CD4-positive, alpha-beta memory T cell (primary cell): Measurements from ENCODE around the gene CDK14. TPM values are rescaled to one million over a fixed set of nuclear protein-coding genes. Genes with fewer than 3 reads are reported as not detected.

Source experiments
- CTCF ChIA-PET: fragments of 350-600 bp; sonication (Branson Sonifier 250); formaldehyde crosslinking; loops from one replicate; lab custom pipeline; 2021; ENCODE audit warnings: inconsistent platforms; ENCODE audit not compliant: partially characterized antibody; lab: Charles Lee
- POLR2A ChIA-PET: fragments of 350-600 bp; sonication (Branson Sonifier 250); formaldehyde crosslinking; loops from one replicate; lab custom pipeline; 2021; ENCODE audit not compliant: partially characterized antibody; lab: Charles Lee
- DNase-seq, 5 donors: peaks; one replicate each; pipeline versions ENCODE4 v3.0.0 to v3.0.0-alpha.2; 2020 to 2022; ENCODE audit warnings: mixed read lengths in 1 of 5
- H3K27ac ChIP-seq: one replicate; pipeline ENCODE4 v1.7.0; 2013; ENCODE audit warnings: low read depth, low read length
- H3K27me3 ChIP-seq: 2 replicates; pipeline ENCODE4 v1.7.0; 2013; ENCODE audit warnings: mild to moderate bottlenecking, low read length, moderate library complexity; ENCODE audit not compliant: insufficient read depth
- H3K36me3 ChIP-seq: 2 replicates; pipeline ENCODE4 v1.7.0; 2013; ENCODE audit warnings: mild to moderate bottlenecking, low read length, moderate library complexity; ENCODE audit not compliant: insufficient read depth
- H3K4me1 ChIP-seq: 2 replicates; pipeline ENCODE4 v1.7.0; 2013; ENCODE audit warnings: mild to moderate bottlenecking, low read length, moderate library complexity; ENCODE audit not compliant: insufficient read depth
- H3K4me3 ChIP-seq, 2 donors: one replicate each; pipeline ENCODE4 v1.7.0; 2013; ENCODE audit warnings: low read length in 2 of 2, mild to moderate bottlenecking in 1 of 2
- H3K9me3 ChIP-seq, 2 donors: one replicate each; pipeline ENCODE4 v1.7.0; 2013; ENCODE audit warnings: low read length in 2 of 2, control low read depth in 1 of 2; ENCODE audit not compliant: control insufficient read depth in 1 of 2
- H3K27ac Mint-ChIP-seq, 7 donors: one replicate each; pipeline ENCODE4 v1.8.0; 2020 to 2021; ENCODE audit warnings: mixed read lengths in 7 of 7, mild to moderate bottlenecking in 6 of 7, inconsistent platforms in 3 of 7, moderate library complexity in 3 of 7
- H3K27me3 Mint-ChIP-seq, 2 donors: one replicate each; pipeline ENCODE4 v1.8.0; 2020 to 2021; ENCODE audit warnings: mixed read lengths in 2 of 2
- H3K36me3 Mint-ChIP-seq, 2 donors: one replicate each; pipeline ENCODE4 v1.8.0; 2020 to 2021; ENCODE audit warnings: mixed read lengths in 2 of 2, inconsistent platforms in 1 of 2, mild to moderate bottlenecking in 1 of 2
- H3K4me1 Mint-ChIP-seq, 4 donors: one replicate each; pipeline ENCODE4 v1.8.0; 2020 to 2021; ENCODE audit warnings: mixed read lengths in 4 of 4, mild to moderate bottlenecking in 1 of 4
- H3K4me3 Mint-ChIP-seq, 8 donors: one replicate each; pipeline ENCODE4 v1.8.0; 2020 to 2021; ENCODE audit warnings: mixed read lengths in 8 of 8, mild to moderate bottlenecking in 7 of 8, moderate library complexity in 6 of 8, inconsistent platforms in 3 of 8
- H3K9me3 Mint-ChIP-seq, 8 donors: one replicate each; pipeline ENCODE4 v1.8.0; 2020 to 2021; ENCODE audit warnings: mixed read lengths in 8 of 8, mild to moderate bottlenecking in 5 of 8, inconsistent platforms in 3 of 8, moderate library complexity in 1 of 8
- intact Hi-C: fragments of 100-400 bp; cut with micrococcal nuclease; formaldehyde crosslinking; loops from one replicate; pipeline ENCODE4 v1.15.1; 2023
- polyA plus RNA-seq, 2 donors: library from polyadenylated mRNA; unstranded; fragments of 300-500 nt; fragmentation: Illumina TruSeq; gene quantifications; one replicate each; pipeline ENCODE4 v1.2.3, GENCODE V29; 2021
- total RNA-seq, 2 experiments: library from RNA; stranded (reverse); gene quantifications; one replicate each; pipeline ENCODE4 v1.2.3, GENCODE V29; 2021

CDK14 gene
- under 1 TPM; 0.47 to 0.81 TPM for total RNA-seq
- under 1 TPM in 1 of 2 donors, not detected in 1; 0.70 TPM for polyA plus RNA-seq

DNA sequence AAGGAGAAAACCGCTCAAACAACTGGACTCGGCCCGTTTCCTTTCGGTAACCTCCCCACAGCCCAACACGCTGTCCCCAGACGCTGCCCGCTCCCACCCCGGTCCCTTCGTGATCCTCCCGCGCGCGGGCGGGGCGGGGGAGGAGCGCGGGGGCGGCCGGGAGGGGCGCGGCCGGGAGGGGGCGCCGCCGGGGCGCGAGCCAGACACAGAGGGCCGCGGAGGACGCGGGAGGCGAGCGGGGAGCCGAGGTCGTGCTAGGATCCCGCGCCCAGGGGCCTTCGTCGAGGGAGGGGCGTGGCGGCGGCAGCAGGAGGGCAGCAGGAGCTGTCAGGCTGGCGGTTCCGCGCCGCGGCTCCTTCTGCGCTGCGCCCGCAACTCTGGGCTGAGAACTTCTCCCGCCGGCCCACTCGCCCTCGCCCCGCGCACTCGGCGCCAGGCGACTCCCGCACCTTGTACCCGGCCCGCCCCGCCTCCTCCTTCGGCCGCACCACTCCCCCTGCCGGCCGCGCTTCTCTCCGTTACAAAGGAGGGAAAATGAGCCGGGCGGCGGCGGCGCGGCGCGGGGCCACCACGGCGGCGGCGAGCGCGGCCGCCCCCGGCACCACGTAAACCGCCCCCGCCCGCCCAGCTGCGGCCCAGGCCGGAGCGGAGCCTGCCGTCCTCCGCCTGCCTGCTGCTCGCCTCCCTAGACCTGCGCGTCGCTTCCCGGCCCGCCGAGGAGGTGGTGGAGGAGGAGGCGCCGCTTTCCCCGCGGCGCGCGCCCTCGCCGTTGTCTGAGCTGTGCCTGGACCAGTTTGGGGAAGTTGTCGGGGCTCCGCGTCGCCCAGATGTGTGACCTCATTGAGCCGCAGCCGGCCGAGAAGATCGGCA, at the start of gene CDK14:
Gene CDK14 (plus strand): TSS at position 521 of the 870 bp plus-strand sequence. CDS start 307 bp downstream, at position 828.
- no peaks in the 10 kb centered on the region for H3K36me3 ChIP-seq
- CTCF ChIA-PET: no interaction called here
- H3K27ac ChIP-seq: no peak within 1 kb of the TSS

GRCh38 chr7:90551036-90551435, 45.1 kb upstream of the CDK14 start:
- H3K4me3 ChIP-seq: no peak overlapping the region
- intact Hi-C loops: no loop called here
- no peaks in the 10 kb centered on the region for H3K4me1 ChIP-seq
- DNase-seq: no peak
- Mint-ChIP-seq H3K4me3 (no peak overlapping the region), H3K36me3 (no peaks in the 10 kb centered on the region), H3K4me1 (no peaks in the 10 kb centered on the region), H3K9me3 (peaks cover 0 to 12% (median 4%) of the 10 kb centered on the region in 8 donors), H3K27ac (no peak overlapping the region), H3K27me3 (peaks cover 4% of the 10 kb centered on the region in 2 donors)
- H3K27ac ChIP-seq: no peak overlapping the region
- no peaks in the 10 kb centered on the region for H3K27me3 ChIP-seq
- ChIA-PET POLR2A (no interaction called here), CTCF (no interaction called here)
- no peaks in the 10 kb centered on the region for H3K9me3 ChIP-seq
- no peaks in the 10 kb centered on the region for H3K36me3 ChIP-seq

More for the DNA sequence above, at the start of gene CDK14:
- peaks cover 8 to 20% (median 16%) of the 10 kb centered on the region in 4 donors for H3K4me1 Mint-ChIP-seq
- POLR2A ChIA-PET: no interaction called here
- Histone ChIP-seq H3K4me3 (no peak within 1 kb of the TSS), H3K4me1 (peaks cover 11% of the 10 kb centered on the region), H3K9me3 (no peaks in the 10 kb centered on the region), H3K27me3 (peaks cover 10% of the 10 kb centered on the region)
- H3K36me3 Mint-ChIP-seq: no peaks in the 10 kb centered on the region
- H3K27ac Mint-ChIP-seq: no peak within 1 kb of the TSS
- DNase-seq: peak in 1 of 5 donors; percentile 10
- intact Hi-C loops: loop anchor here (10.0 kb wide), 1 partner anchor 141 kb away; no protein-coding TSS in a partner anchor
- H3K4me3 Mint-ChIP-seq: peak within 1 kb of the TSS; percentile 73 to 84 (median 80)
- H3K9me3 Mint-ChIP-seq: peaks cover 0 to 2% (median 0%) of the 10 kb centered on the region in 8 donors
- H3K27me3 Mint-ChIP-seq: peaks cover 37 to 40% of the 10 kb centered on the region in 2 donors

DNA sequence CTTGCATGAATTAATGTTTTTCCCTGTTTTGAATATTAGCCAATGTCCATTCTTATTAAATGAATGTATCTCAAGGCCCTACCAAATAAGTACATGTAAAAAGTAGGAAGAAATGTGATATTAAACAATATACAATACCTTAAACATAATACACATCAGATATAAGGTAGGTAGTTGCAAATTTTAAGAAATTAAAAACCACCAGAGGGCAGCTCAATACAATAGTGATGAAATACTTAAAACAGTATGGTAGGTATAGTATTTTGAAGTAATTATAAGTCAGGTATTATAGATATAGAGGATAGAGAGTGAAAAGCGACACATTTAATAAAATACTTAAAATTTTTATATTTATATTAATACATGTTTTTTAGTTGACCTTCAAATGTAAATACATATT, 43.6 kb upstream of the CDK14 start:
- H3K36me3 ChIP-seq: no peaks in the 10 kb centered on the region
- Mint-ChIP-seq H3K4me3 (no peak overlapping the region), H3K4me1 (no peaks in the 10 kb centered on the region), H3K27me3 (peaks cover 3 to 4% of the 10 kb centered on the region in 2 donors), H3K27ac (no peak overlapping the region), H3K9me3 (peaks cover 0 to 16% (median 2%) of the 10 kb centered on the region in 8 donors), H3K36me3 (no peaks in the 10 kb centered on the region)
- no peaks in the 10 kb centered on the region for H3K9me3 ChIP-seq
- ChIA-PET CTCF (no interaction called here), POLR2A (no interaction called here)
- H3K27me3 ChIP-seq: no peaks in the 10 kb centered on the region
- H3K4me1 ChIP-seq: no peaks in the 10 kb centered on the region
- H3K27ac ChIP-seq: no peak overlapping the region
- H3K4me3 ChIP-seq: no peak overlapping the region
- intact Hi-C loops: no loop called here
- no peak for DNase-seq

DNA sequence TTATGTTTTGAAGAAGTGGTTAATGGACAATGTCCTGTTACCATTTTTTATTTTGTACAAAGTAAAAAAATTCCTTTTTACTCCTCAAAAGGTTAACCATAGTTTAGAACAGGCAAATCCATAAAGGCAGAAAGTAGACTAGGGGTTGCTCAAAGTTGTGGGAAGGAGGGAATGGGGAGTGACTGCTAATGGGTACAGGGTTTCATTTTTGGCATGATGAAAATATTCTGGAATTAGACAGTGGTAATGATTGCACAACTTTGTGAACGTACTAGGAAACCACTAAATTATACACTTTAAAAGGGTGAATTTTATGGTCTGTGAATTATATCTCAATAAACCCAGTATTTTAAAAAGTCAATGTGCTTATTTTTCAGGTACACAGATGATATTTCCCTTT, 35.4 kb upstream of the CDK14 start:
- Histone ChIP-seq H3K27ac (no peak overlapping the region), H3K4me1 (no peaks in the 10 kb centered on the region), H3K36me3 (no peaks in the 10 kb centered on the region), H3K9me3 (no peaks in the 10 kb centered on the region), H3K4me3 (no peak overlapping the region), H3K27me3 (no peaks in the 10 kb centered on the region)
- ChIA-PET POLR2A (no interaction called here), CTCF (no interaction called here)
- H3K4me1 Mint-ChIP-seq: no peaks in the 10 kb centered on the region
- H3K9me3 Mint-ChIP-seq: peaks cover 0 to 4% (median 0%) of the 10 kb centered on the region in 8 donors
- no peak overlapping the region for H3K27ac Mint-ChIP-seq
- no peaks in the 10 kb centered on the region for H3K36me3 Mint-ChIP-seq
- no peak overlapping the region for H3K4me3 Mint-ChIP-seq
- H3K27me3 Mint-ChIP-seq: no peaks in the 10 kb centered on the region
- DNase-seq: no peak
- intact Hi-C loops: no loop called here

- H3K27ac Mint-ChIP-seq: no peak overlapping the region
- H3K4me1 ChIP-seq: no peaks in the 10 kb centered on the region
- H3K36me3 ChIP-seq: no peaks in the 10 kb centered on the region
- H3K36me3 Mint-ChIP-seq: no peaks in the 10 kb centered on the region
- H3K4me1 Mint-ChIP-seq: no peaks in the 10 kb centered on the region
- no peak for DNase-seq
- no peaks in the 10 kb centered on the region for H3K9me3 ChIP-seq
- POLR2A ChIA-PET: no interaction called here
- intact Hi-C loops: no loop called here
- peaks cover 0 to 5% (median 0%) of the 10 kb centered on the region in 8 donors for H3K9me3 Mint-ChIP-seq
- H3K27me3 ChIP-seq: no peaks in the 10 kb centered on the region
- CTCF ChIA-PET: no interaction called here
- H3K27me3 Mint-ChIP-seq: no peaks in the 10 kb centered on the region
- no peak overlapping the region for H3K4me3 Mint-ChIP-seq
- no peak overlapping the region for H3K27ac ChIP-seq
- H3K4me3 ChIP-seq: no peak overlapping the region
Measured at GRCh38 chr7:90563286-90563685, 32.8 kb upstream of the CDK14 start.

- no peaks in the 10 kb centered on the region for H3K27me3 ChIP-seq
- CTCF ChIA-PET: no interaction called here
- Mint-ChIP-seq H3K9me3 (peaks cover 0 to 5% (median 0%) of the 10 kb centered on the region in 8 donors), H3K4me3 (no peak overlapping the region), H3K27ac (no peak overlapping the region), H3K36me3 (no peaks in the 10 kb centered on the region), H3K4me1 (no peaks in the 10 kb centered on the region), H3K27me3 (no peaks in the 10 kb centered on the region)
- POLR2A ChIA-PET: no interaction called here
- no peaks in the 10 kb centered on the region for H3K4me1 ChIP-seq
- DNase-seq: no peak
- no peaks in the 10 kb centered on the region for H3K9me3 ChIP-seq
- no peaks in the 10 kb centered on the region for H3K36me3 ChIP-seq
- intact Hi-C loops: no loop called here
- H3K4me3 ChIP-seq: no peak overlapping the region
- H3K27ac ChIP-seq: no peak overlapping the region
Measured at GRCh38 chr7:90564455-90564854, 31.7 kb upstream of the CDK14 start.

- intact Hi-C loops: no loop called here
- H3K36me3 ChIP-seq: no peaks in the 10 kb centered on the region
- no peaks in the 10 kb centered on the region for H3K36me3 Mint-ChIP-seq
- H3K9me3 Mint-ChIP-seq: peaks cover 0 to 5% (median 0%) of the 10 kb centered on the region in 8 donors
- no peaks in the 10 kb centered on the region for H3K27me3 ChIP-seq
- no peak overlapping the region for H3K4me3 Mint-ChIP-seq
- H3K27me3 Mint-ChIP-seq: peaks cover 0 to 7% of the 10 kb centered on the region in 2 donors
- no peaks in the 10 kb centered on the region for H3K4me1 Mint-ChIP-seq
- no peak overlapping the region for H3K4me3 ChIP-seq
- CTCF ChIA-PET: no interaction called here
- H3K27ac ChIP-seq: no peak overlapping the region
- no peaks in the 10 kb centered on the region for H3K4me1 ChIP-seq
- DNase-seq: no peak
- no peaks in the 10 kb centered on the region for H3K9me3 ChIP-seq
- H3K27ac Mint-ChIP-seq: no peak overlapping the region
- POLR2A ChIA-PET: no interaction called here
Measured at GRCh38 chr7:90568213-90568612, 27.9 kb upstream of the CDK14 start.
